HUES64 (cell line): ENCODE data around the gene GPR84.
A peak's percentile ranks its signal among the peaks of the same experiment; 100 is the strongest.
"Not testable (repeated sequence)": the region's sequence is repeated elsewhere in the genome, so short reads cannot be mapped to it uniquely, and the experiment has no call there.

ENCODE experiments used
- H3K27ac ChIP-seq: 2 replicates; pipeline ENCODE4 v1.7.0; 2013; ENCODE audit warnings: low read depth, low read length, inconsistent platforms
- H3K27me3 ChIP-seq: 2 replicates; pipeline ENCODE4 v1.6.1; 2013; ENCODE audit warnings: mild to moderate bottlenecking, low read length; ENCODE audit not compliant: insufficient read depth
- H3K36me3 ChIP-seq: 2 replicates; pipeline ENCODE4 v1.6.1; 2013; ENCODE audit warnings: mild to moderate bottlenecking, low read length; ENCODE audit not compliant: insufficient read depth
- H3K4me1 ChIP-seq: 2 replicates; pipeline ENCODE4 v1.6.1; 2013; ENCODE audit warnings: mild to moderate bottlenecking, low read length, moderate library complexity; ENCODE audit not compliant: insufficient read depth
- H3K4me3 ChIP-seq: 2 replicates; pipeline ENCODE4 v1.5.1; 2013; ENCODE audit warnings: mild to moderate bottlenecking, low read length, moderate library complexity
- H3K9ac ChIP-seq: 2 replicates; pipeline ENCODE4 v1.6.1; 2013; ENCODE audit warnings: mild to moderate bottlenecking, low read depth, low read length
- H3K9me3 ChIP-seq: 2 replicates; pipeline ENCODE4 v1.6.1; 2013; ENCODE audit warnings: low read depth, low read length; ENCODE audit not compliant: insufficient read depth
- WGBS: fragments of 150-250, 120-280 bp; methylation state at CpG from one replicate; pipeline ENCODE4 v1.1.7; 2013; ENCODE audit warnings: missing lambda C conversion rate; 5-methylcytosine and 5-hydroxymethylcytosine counted together

The GPR84 gene

DNA sequence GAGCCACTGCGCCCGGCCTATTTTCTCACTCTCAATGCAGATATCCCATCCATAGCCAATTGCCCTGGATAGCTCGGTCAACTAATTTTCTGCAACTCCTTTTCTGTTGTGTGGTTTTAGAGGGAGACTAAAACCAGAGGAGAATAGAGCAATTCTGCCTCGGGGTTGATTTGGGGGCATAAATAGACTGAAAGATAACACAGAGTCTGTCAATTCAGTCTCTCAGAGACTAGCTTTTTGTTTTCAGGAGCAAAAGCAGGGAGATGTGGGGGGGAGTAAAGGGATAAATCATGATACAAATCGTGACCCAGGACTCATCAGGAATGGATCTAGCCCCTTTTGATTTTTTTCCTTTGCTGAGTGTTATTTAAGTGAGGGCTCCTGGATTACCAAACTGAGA is 32.8 kb downstream of the GPR84 start:
- 95% methylated on average over 5 of the region's 5 CpGs for WGBS
- 0 out of 2 replicates have a peak, but pooled peaks cover 2% of the 10 kb centered on the region for H3K36me3 ChIP-seq
- peaks cover 15% of the 10 kb centered on the region for H3K4me1 ChIP-seq
- H3K4me3 ChIP-seq: no peak overlapping the region
- no peaks in the 10 kb centered on the region for H3K27me3 ChIP-seq
- no peak overlapping the region for H3K9ac ChIP-seq
- H3K27ac ChIP-seq: no peak overlapping the region
- H3K9me3 ChIP-seq: no peaks in the 10 kb centered on the region

DNA sequence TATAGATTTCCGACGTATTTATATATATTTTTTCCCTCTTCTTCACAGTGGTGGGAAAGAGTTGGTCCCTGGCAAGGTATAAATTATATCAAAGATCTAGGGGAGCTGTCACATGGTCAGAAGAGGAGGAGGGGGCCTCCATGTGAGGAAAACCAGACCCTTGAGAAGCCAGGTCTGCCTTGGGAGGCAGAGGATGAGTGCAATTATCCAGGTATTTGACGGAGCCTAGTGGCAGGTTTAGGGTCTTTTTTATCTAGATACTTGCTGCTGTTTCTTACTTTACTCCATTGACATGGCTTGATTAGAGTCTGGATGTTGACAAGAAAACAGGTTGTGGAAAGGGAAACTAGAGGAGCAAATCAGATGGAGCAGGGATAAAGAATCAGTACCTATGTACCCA is 33.8 kb downstream of the GPR84 start:
- 83% methylated on average over 1 of the region's 3 CpGs for WGBS
- Histone ChIP-seq H3K4me3 (no peak overlapping the region), H3K36me3 (0 out of 2 replicates have a peak, but pooled peaks cover 2% of the 10 kb centered on the region), H3K27ac (no peak overlapping the region), H3K4me1 (peaks cover 15% of the 10 kb centered on the region), H3K9ac (no peak overlapping the region), H3K27me3 (no peaks in the 10 kb centered on the region), H3K9me3 (no peaks in the 10 kb centered on the region)

DNA sequence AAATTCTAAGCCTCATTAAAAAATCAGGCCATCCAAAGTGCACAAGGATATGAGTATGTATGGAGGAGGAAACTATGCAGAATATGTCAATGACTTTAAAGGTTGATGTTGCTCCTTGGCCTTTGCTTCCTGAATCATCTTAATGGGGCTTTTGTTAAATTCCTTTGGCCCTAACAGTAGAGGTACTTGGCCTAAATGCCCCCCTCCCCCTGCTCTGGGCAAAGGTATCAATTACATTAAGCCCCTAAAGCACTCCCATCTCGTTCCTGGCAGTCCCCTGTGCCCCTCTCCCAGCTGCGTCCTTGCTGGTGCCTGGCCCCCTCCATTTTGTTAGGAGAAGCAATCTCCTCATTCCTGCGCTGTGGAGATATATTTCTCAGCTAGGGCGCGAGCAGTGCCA is 34.5 kb downstream of the GPR84 start:
- no peaks in the 10 kb centered on the region for H3K9me3 ChIP-seq
- H3K4me3 ChIP-seq: no peak overlapping the region
- 79% methylated on average over 5 of the region's 5 CpGs for WGBS
- H3K4me1 ChIP-seq: peaks cover 15% of the 10 kb centered on the region
- no peak overlapping the region for H3K9ac ChIP-seq
- no peaks in the 10 kb centered on the region for H3K27me3 ChIP-seq
- H3K27ac ChIP-seq: no peak overlapping the region
- H3K36me3 ChIP-seq: 0 out of 2 replicates have a peak, but pooled peaks cover 2% of the 10 kb centered on the region

DNA sequence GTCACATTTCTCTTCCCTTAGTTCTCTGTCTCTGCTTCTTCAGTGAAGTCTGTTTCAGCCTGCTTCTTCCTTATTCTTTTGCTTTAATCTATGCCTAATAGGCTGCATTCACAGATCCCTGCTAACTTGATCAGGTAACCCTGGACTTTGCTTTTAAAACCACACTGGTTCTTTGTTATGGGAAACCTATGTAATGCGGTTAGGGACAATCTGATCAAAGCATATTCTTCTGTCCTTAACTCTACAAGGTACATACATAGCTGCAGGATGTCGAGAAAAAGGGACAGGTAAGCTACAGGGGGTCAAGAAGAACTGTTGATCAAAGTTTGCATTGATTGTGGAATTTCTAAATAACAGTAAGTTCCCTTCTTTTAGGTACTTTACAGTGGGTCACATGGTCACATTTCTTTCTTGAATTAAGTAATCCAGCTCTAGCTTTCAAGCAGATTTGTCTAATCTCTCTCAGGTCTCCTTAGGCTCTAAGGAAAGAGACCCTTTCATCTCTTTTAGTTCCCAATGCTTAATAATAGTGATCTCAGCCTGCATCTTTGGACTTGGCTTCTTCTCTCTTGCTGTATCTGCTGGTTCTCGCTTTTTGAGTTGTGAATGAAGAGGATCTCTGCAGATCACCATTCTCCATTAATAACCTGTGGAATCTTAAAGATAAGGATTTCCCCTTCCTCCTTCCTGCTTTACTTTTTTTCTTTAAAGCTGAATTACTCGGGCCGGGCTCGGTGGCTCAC is 35.5 kb downstream of the GPR84 start:
- H3K4me1 ChIP-seq: peaks cover 19% of the 10 kb centered on the region
- H3K9me3 ChIP-seq: no peaks in the 10 kb centered on the region
- H3K36me3 ChIP-seq: 0 out of 2 replicates have a peak, but pooled peaks cover 2% of the 10 kb centered on the region
- WGBS: 56% methylated on average over 5 of the region's 6 CpGs
- no peak overlapping the region for H3K4me3 ChIP-seq
- no peaks in the 10 kb centered on the region for H3K27me3 ChIP-seq
- H3K9ac ChIP-seq: no peak overlapping the region
- peak overlapping the region; percentile 9; the same call in 1 of the 2 replicates for H3K27ac ChIP-seq

DNA sequence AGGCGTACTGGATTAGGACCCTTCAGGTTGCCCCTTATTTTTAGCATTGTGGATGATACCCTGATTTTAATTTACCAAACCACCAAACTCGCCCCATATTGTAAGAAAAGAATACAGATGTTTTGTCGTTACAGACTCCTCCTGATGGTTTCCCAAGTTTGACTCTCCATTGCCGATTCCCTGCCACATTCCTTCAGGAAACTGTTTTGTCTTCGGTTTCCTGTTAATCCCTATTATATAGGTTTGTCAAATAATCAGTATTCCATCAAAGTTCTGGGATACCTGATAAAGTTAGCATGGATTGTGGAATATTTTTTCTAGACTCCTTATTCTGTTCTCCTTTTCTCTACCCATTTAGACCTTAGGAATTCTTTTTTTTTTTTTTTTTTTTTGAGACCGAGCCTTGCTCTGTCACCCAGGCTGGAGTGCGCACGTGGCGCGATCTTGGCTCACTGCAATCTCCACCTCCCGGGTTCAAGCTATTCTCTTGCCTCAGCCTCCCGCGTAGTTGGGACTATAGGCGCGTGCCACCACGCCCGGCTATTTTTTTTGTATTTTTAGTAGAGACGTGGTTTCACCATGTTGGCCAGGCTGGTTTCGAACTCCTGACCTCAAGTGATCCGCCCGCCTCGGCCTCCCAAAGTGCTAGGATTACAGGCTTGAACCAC is 38.7 kb downstream of the GPR84 start:
- H3K9me3 ChIP-seq, H3K27me3 ChIP-seq, H3K36me3 ChIP-seq: not testable (repeated sequence)
- Histone ChIP-seq H3K4me3 (peak overlapping the region; percentile 96), H3K9ac (peak overlapping the region; percentile 96), H3K4me1 (peaks cover 19% of the 10 kb centered on the region), H3K27ac (peak overlapping the region; percentile 81)
- WGBS: 73% methylated on average over 21 of the region's 22 CpGs

DNA sequence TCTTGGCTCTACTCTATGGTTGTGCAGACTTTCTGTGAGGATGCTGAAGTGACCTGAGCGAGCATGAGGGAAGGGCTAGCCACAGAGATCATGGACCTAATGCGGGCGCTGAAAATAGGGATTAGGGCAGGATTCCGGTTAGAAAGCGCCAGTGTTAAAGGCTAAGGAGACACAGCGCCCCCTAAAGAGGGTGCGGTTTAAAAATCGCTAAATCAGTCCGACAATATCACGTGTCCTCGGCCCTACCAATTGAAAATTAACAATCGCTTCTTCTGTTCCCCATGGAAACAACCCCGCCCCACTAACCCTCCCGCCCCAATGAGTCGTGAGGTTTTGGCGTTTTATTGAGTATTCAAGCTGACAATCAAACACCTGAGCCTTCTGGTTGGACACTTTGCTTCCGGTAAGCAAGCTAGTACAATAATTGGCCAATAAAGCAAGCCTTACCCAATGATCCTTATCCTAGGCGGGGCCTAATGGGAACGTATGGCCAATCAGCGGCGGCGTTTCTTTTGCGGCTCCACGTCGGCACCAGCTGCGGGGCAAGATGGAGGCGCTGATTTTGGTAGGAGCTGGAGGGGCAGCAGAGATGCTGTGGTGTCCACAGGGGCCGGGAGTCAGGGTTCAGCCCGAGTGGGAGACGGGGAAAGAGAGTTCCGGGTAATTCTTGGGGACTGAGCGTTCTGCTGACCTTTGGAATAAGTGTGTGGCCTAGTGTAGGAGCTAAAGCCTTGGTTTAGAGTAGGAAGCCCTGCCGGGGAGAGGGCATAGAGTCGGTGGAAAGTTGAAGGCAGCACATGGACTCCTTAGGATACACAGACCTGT is 39.5 kb downstream of the GPR84 start, which contains the start of gene COPZ1:
COPZ1 (plus strand) TSS at position 515 of the 825 bp plus-strand sequence; CDS start at position 548, 33 bp downstream.
- peak within 1 kb of the TSS; percentile 81 for H3K27ac ChIP-seq
- no peaks in the 10 kb centered on the region for H3K9me3 ChIP-seq
- H3K9ac ChIP-seq: peak within 1 kb of the TSS; percentile 96
- 1% methylated on average over 34 of the region's 34 CpGs for WGBS
- peak within 1 kb of the TSS; percentile 96 for H3K4me3 ChIP-seq
- H3K4me1 ChIP-seq: peaks cover 14% of the 10 kb centered on the region
- H3K36me3 ChIP-seq: no peaks in the 10 kb centered on the region
- no peaks in the 10 kb centered on the region for H3K27me3 ChIP-seq

DNA sequence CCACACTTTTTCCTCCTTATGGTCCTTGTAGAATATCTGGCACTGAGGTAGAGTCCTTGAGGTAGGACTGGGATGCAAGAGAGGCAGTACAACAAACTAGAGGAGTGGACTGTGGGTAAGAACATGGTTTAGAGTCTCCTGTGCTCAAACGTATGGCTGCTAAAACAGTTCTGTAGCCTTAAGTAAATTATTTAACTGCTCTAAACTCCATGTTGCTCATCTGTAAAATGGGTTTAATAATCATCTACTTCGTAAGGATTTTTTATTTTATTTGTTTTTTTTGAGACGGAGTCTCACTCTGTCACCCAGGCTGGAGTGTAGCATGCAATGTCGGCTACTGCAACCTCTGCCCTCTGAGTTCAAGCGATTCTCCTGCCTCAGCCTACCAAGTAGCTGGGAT is 42.9 kb downstream of the GPR84 start:
- no peak overlapping the region for H3K9ac ChIP-seq

More for the DNA sequence above, 42.9 kb downstream of the GPR84 start:
- Histone ChIP-seq H3K27ac (no peak overlapping the region), H3K4me1 (0 out of 2 replicates have a peak, but pooled peaks cover 3% of the 10 kb centered on the region), H3K27me3 (no peaks in the 10 kb centered on the region), H3K9me3 (no peaks in the 10 kb centered on the region), H3K4me3 (no peak overlapping the region), H3K36me3 (no peaks in the 10 kb centered on the region)
- WGBS: 93% methylated on average over 5 of the region's 5 CpGs
